Measurements from ENCODE around the gene OPCML. TPM values are rescaled to one million over a fixed set of nuclear protein-coding genes. Genes with fewer than 3 reads are reported as not detected.

The OPCML gene
- total and polyA plus RNA-seq, 2 experiments from 2014 or later = 1.2 to 4.4 TPM

DNA sequence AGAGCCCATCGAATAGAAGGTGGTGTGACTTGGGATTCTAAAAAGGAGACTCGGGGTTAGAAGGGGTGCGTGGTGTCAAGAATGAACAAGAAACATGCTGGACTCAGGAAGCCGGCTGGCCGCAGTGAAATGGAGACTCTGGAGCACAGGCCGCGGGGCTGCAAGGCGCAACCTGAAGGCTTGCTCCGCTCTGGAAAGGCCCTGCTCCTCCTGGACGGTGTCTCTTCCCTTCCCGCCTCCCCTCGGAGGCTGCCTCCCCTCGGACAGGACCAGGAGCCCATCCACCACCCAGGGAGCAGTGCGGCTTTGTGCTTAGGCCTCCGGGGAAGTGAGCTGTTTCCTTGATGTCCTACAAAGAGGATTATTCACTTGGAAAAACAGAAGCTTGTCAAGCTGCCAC lies 170.1 kb downstream of the OPCML start:
- Histone ChIP-seq H2AFZ (no peak overlapping the region), H3K4me2 (no peak overlapping the region), H3F3A (replicated peaks; ENCODE audit: low read depth) (no peaks in the 10 kb centered on the region), H3K9me2 (ENCODE audit: insufficient read depth) (peaks cover 3% of the 10 kb centered on the region; the same call in 1 of the 2 replicates), H4K20me1 (replicated peaks; ENCODE audit: insufficient read depth) (no peaks in the 10 kb centered on the region), H3K4me1 (ENCODE audit: insufficient read depth) (no peaks in the 10 kb centered on the region), H3K4me3 (no peak overlapping the region), H3K79me2 (replicated peaks; ENCODE audit: insufficient read depth) (no peaks in the 10 kb centered on the region), H3K27me3 (ENCODE audit: insufficient read depth) (no peaks in the 10 kb centered on the region), H3K27ac (ENCODE audit: low read depth) (no peak overlapping the region), H3K36me3 (ENCODE audit: insufficient read depth) (no peaks in the 10 kb centered on the region)
- Mint-ChIP-seq H3K4me1 (peaks cover 5% of the 10 kb centered on the region; the same call in 2 of the 3 replicates), H3K36me3 (ENCODE audit: low read depth) (no peaks in the 10 kb centered on the region), H3K4me3 (no peak overlapping the region), H3K27me3 (ENCODE audit: insufficient read depth, low read depth, poor library complexity) (peaks cover 13% of the 10 kb centered on the region), H3K27ac (no peak overlapping the region), H3K9me3 (no peaks in the 10 kb centered on the region)
- TF ChIP-seq, protein P1, sequence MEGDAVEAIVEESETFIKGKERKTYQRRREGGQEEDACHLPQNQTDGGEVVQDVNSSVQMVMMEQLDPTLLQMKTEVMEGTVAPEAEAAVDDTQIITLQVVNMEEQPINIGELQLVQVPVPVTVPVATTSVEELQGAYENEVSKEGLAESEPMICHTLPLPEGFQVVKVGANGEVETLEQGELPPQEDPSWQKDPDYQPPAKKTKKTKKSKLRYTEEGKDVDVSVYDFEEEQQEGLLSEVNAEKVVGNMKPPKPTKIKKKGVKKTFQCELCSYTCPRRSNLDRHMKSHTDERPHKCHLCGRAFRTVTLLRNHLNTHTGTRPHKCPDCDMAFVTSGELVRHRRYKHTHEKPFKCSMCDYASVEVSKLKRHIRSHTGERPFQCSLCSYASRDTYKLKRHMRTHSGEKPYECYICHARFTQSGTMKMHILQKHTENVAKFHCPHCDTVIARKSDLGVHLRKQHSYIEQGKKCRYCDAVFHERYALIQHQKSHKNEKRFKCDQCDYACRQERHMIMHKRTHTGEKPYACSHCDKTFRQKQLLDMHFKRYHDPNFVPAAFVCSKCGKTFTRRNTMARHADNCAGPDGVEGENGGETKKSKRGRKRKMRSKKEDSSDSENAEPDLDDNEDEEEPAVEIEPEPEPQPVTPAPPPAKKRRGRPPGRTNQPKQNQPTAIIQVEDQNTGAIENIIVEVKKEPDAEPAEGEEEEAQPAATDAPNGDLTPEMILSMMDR (conservative IDR thresholded peaks at IDR 0.05; ENCODE audit: low read depth in 2 of 2) = no peak
- TF ChIP-seq, protein P2, sequence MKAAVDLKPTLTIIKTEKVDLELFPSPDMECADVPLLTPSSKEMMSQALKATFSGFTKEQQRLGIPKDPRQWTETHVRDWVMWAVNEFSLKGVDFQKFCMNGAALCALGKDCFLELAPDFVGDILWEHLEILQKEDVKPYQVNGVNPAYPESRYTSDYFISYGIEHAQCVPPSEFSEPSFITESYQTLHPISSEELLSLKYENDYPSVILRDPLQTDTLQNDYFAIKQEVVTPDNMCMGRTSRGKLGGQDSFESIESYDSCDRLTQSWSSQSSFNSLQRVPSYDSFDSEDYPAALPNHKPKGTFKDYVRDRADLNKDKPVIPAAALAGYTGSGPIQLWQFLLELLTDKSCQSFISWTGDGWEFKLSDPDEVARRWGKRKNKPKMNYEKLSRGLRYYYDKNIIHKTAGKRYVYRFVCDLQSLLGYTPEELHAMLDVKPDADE (IDR thresholded peaks at IDR 0.05) = no peak
- TF ChIP-seq STAT1 (IDR thresholded peaks at IDR 0.05; ENCODE audit: unreplicated experiment) (no peak), NANOG (IDR thresholded peaks at IDR 0.05; ENCODE audit: borderline replicate concordance) (no peak)
- TF ChIP-seq, protein P3, sequence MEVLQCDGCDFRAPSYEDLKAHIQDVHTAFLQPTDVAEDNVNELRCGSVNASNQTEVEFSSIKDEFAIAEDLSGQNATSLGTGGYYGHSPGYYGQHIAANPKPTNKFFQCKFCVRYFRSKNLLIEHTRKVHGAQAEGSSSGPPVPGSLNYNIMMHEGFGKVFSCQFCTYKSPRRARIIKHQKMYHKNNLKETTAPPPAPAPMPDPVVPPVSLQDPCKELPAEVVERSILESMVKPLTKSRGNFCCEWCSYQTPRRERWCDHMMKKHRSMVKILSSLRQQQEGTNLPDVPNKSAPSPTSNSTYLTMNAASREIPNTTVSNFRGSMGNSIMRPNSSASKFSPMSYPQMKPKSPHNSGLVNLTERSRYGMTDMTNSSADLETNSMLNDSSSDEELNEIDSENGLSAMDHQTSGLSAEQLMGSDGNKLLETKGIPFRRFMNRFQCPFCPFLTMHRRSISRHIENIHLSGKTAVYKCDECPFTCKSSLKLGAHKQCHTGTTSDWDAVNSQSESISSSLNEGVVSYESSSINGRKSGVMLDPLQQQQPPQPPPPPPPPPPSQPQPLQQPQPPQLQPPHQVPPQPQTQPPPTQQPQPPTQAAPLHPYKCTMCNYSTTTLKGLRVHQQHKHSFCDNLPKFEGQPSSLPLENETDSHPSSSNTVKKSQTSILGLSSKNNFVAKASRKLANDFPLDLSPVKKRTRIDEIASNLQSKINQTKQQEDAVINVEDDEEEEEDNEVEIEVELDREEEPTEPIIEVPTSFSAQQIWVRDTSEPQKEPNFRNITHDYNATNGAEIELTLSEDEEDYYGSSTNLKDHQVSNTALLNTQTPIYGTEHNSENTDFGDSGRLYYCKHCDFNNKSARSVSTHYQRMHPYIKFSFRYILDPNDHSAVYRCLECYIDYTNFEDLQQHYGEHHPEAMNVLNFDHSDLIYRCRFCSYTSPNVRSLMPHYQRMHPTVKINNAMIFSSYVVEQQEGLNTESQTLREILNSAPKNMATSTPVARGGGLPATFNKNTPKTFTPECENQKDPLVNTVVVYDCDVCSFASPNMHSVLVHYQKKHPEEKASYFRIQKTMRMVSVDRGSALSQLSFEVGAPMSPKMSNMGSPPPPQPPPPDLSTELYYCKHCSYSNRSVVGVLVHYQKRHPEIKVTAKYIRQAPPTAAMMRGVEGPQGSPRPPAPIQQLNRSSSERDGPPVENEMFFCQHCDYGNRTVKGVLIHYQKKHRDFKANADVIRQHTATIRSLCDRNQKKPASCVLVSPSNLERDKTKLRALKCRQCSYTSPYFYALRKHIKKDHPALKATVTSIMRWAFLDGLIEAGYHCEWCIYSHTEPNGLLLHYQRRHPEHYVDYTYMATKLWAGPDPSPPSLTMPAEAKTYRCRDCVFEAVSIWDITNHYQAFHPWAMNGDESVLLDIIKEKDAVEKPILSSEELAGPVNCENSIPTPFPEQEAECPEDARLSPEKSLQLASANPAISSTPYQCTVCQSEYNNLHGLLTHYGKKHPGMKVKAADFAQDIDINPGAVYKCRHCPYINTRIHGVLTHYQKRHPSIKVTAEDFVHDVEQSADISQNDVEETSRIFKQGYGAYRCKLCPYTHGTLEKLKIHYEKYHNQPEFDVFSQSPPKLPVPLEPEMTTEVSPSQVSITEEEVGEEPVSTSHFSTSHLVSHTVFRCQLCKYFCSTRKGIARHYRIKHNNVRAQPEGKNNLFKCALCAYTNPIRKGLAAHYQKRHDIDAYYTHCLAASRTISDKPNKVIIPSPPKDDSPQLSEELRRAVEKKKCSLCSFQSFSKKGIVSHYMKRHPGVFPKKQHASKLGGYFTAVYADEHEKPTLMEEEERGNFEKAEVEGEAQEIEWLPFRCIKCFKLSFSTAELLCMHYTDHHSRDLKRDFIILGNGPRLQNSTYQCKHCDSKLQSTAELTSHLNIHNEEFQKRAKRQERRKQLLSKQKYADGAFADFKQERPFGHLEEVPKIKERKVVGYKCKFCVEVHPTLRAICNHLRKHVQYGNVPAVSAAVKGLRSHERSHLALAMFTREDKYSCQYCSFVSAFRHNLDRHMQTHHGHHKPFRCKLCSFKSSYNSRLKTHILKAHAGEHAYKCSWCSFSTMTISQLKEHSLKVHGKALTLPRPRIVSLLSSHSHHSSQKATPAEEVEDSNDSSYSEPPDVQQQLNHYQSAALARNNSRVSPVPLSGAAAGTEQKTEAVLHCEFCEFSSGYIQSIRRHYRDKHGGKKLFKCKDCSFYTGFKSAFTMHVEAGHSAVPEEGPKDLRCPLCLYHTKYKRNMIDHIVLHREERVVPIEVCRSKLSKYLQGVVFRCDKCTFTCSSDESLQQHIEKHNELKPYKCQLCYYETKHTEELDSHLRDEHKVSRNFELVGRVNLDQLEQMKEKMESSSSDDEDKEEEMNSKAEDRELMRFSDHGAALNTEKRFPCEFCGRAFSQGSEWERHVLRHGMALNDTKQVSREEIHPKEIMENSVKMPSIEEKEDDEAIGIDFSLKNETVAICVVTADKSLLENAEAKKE (CRISPR knock-in tag; IDR thresholded peaks at IDR 0.05) = no peak
- DNase-seq (ENCODE audit: low spot score) (no peak), ATAC-seq (no peak)

Measured in GM23338 (cell line).